Activated CD4-positive, alpha-beta T cell treated with anti-CD3 and anti-CD28 coated beads, Interleukin-2, amount 50 U/mL, for 48 hours (primary cell): ENCODE results near the gene WDR83.

Source experiments
- DNase-seq, 2 experiments: peaks; one replicate each; pipeline ENCODE4 v3.0.0-alpha.2; 2020

Gene WDR83

GRCh38 chr19:12720296-12720695, 53.7 kb downstream of the WDR83 start:
- no peak for DNase-seq

- peak in 1 of 2 experiments; percentile 25 for DNase-seq
Measured at GRCh38 chr19:12720851-12721655, 54.4 kb downstream of the WDR83 start.

GRCh38 chr19:12721656-12722565, 55.3 kb downstream of the WDR83 start:
- peak; percentile 51 to 56 for DNase-seq

- peak; percentile 90 to 94 for DNase-seq
Measured at GRCh38 chr19:12722566-12723380, 56.2 kb downstream of the WDR83 start.

GRCh38 chr19:12723381-12723640, 56.7 kb downstream of the WDR83 start:
- no peak for DNase-seq

- DNase-seq, result peak; percentile 79 to 84
Measured at GRCh38 chr19:12723641-12724426, 57.2 kb downstream of the WDR83 start, which contains the start of gene TNPO2. Gene TNPO2, minus strand, starts transcription at chr19:12723932. Its CDS starts 2,955 bp downstream, at chr19:12720977.
